Fibroblast of peridontal ligament (primary cell): ENCODE data around the gene GAB2.
"Not testable (repeated sequence)": the region's sequence is repeated elsewhere in the genome, so short reads cannot be mapped to it uniquely, and the experiment has no call there.

Experiments
- DNase-seq: peaks from one replicate; pipeline ENCODE4 v3.0.0-alpha.2; 2010; ENCODE audit errors: extremely low read depth

Gene GAB2

GRCh38 chr11:78313181-78313795, 104.3 kb downstream of the GAB2 start:
- DNase-seq = peak; percentile 85

- no peak for DNase-seq
Observed at GRCh38 chr11:78312712-78313111, 104.9 kb downstream of the GAB2 start.

- DNase-seq = no peak
Observed at GRCh38 chr11:78311702-78312371, 105.8 kb downstream of the GAB2 start.

GRCh38 chr11:78310500-78310909, 107.1 kb downstream of the GAB2 start:
- DNase-seq = peak; percentile 48

GRCh38 chr11:78304201-78304600, 113.4 kb downstream of the GAB2 start:
- DNase-seq = no peak

GRCh38 chr11:78300108-78300839, 117.3 kb downstream of the GAB2 start:
- DNase-seq = no peak

GRCh38 chr11:78299000-78299710, 118.5 kb downstream of the GAB2 start:
- no peak for DNase-seq

- no peak for DNase-seq
Observed at GRCh38 chr11:78298291-78298771, 119.3 kb downstream of the GAB2 start.

GRCh38 chr11:78295991-78296930, 121.4 kb downstream of the GAB2 start:
- DNase-seq = no peak

GRCh38 chr11:78295347-78295746, 122.3 kb downstream of the GAB2 start:
- DNase-seq = no peak

GRCh38 chr11:78294100-78294499, 123.5 kb downstream of the GAB2 start:
- not testable (repeated sequence) for DNase-seq

GRCh38 chr11:78293536-78293935, 124.1 kb downstream of the GAB2 start:
- no peak for DNase-seq

GRCh38 chr11:78292109-78292803, 125.4 kb downstream of the GAB2 start:
- no peak for DNase-seq

- no peak for DNase-seq
Observed at GRCh38 chr11:78291503-78292108, 126.0 kb downstream of the GAB2 start.

- DNase-seq = peak; percentile 51
Observed at GRCh38 chr11:78290293-78291176, 127.1 kb downstream of the GAB2 start.

- no peak for DNase-seq
Observed at GRCh38 chr11:78289552-78290292, 127.9 kb downstream of the GAB2 start.

- no peak for DNase-seq
Observed at GRCh38 chr11:78284260-78284659, 133.4 kb downstream of the GAB2 start.

GRCh38 chr11:78282821-78283220, 134.8 kb downstream of the GAB2 start:
- no peak for DNase-seq
